IMR-90 (cell line): Measurements from ENCODE around the gene FUT6. TPM values are rescaled to one million over a fixed set of nuclear protein-coding genes. Genes with fewer than 3 reads are reported as not detected.

ENCODE experiments used
- ATAC-seq: fragments of 200-7000 bp; cut with Tn5 transposase; 2 replicates; pipeline ENCODE4 v1.9.1; 2020; ENCODE audit warnings: low read depth, mild to moderate bottlenecking, moderate library complexity
- BruUV-seq: library from RNA; stranded (reverse); fragments of 400-500 nt; replicated peaks from 2 replicates; lab custom pipeline; 2021; lab: Mats Ljungman, UMichigan
- CTCF ChIA-PET: fragments of 300-600 bp; formaldehyde crosslinking; extraction: SDS; loops from one replicate; lab custom pipeline; 2021; ENCODE audit warnings: antibody characterized with exemption; lab: Yijun Ruan, JAX
- POLR2A ChIA-PET: fragments of 300-600 bp; sonication (Branson Sonifier 250); formaldehyde crosslinking; loops from one replicate; lab custom pipeline; 2022; ENCODE audit warnings: antibody characterized with exemption; ENCODE audit not compliant: unreplicated experiment; lab: Charles Lee
- DNase-seq: peaks from one replicate; pipeline ENCODE4 v3.0.0; 2013
- H2AFZ ChIP-seq: replicated peaks from 2 replicates; pipeline ENCODE3; 2013; ENCODE audit warnings: low read length, mild to moderate bottlenecking; ENCODE audit not compliant: poor library complexity
- H2AK5ac ChIP-seq: 2 replicates; pipeline ENCODE4 v1.6.1; 2013; ENCODE audit warnings: low read depth, low read length, inconsistent platforms
- H2AK9ac ChIP-seq: replicated peaks from 2 replicates; pipeline ENCODE3; 2013; ENCODE audit warnings: mild to moderate bottlenecking, low read depth, low read length, moderate library complexity; ENCODE audit not compliant: poor library complexity
- H2BK120ac ChIP-seq: 2 replicates; pipeline ENCODE4 v1.6.1; 2013; ENCODE audit warnings: low read depth, low read length, inconsistent platforms
- H2BK15ac ChIP-seq: 3 replicates; pipeline ENCODE4 v1.6.1; 2013; ENCODE audit warnings: low read depth, low read length, inconsistent platforms
- H2BK20ac ChIP-seq: 2 replicates; pipeline ENCODE4 v1.6.1; 2013; ENCODE audit warnings: low read depth, mild to moderate bottlenecking, inconsistent platforms, low read length, moderate library complexity
- H2BK5ac ChIP-seq: 2 replicates; pipeline ENCODE4 v1.6.1; 2013; ENCODE audit warnings: mild to moderate bottlenecking, low read depth, low read length, inconsistent platforms; ENCODE audit not compliant: poor library complexity, severe bottlenecking
- H3K14ac ChIP-seq: replicated peaks from 2 replicates; pipeline ENCODE4 v1.6.1; 2013; ENCODE audit warnings: low read depth, low read length, inconsistent platforms
- H3K18ac ChIP-seq: 2 replicates; pipeline ENCODE4 v1.6.1; 2013; ENCODE audit warnings: low read depth, low read length, control low read depth
- H3K23ac ChIP-seq: 2 replicates; pipeline ENCODE4 v1.6.1; 2013; ENCODE audit warnings: low read depth, low read length, inconsistent platforms
- H3K27ac ChIP-seq: 2 replicates; pipeline ENCODE4 v1.5.1; 2013; ENCODE audit warnings: mild to moderate bottlenecking, control low read depth, low read length; ENCODE audit not compliant: insufficient read depth
- H3K27me3 ChIP-seq: 2 replicates; pipeline ENCODE4 v1.6.1; 2013; ENCODE audit warnings: low read length; ENCODE audit not compliant: control insufficient read depth, insufficient read depth
- H3K36me3 ChIP-seq: 2 replicates; pipeline ENCODE4 v1.6.1; 2013; ENCODE audit warnings: low read length, mixed read lengths; ENCODE audit not compliant: control insufficient read depth, insufficient read depth
- H3K4ac ChIP-seq: 2 replicates; pipeline ENCODE4 v1.6.1; 2013; ENCODE audit warnings: low read depth, low read length, inconsistent platforms
- H3K4me1 ChIP-seq: 2 replicates; pipeline ENCODE4 v1.6.1; 2013; ENCODE audit warnings: low read length, mixed read lengths; ENCODE audit not compliant: control insufficient read depth, insufficient read depth
- H3K4me2 ChIP-seq: 2 replicates; pipeline ENCODE4 v1.6.1; 2013; ENCODE audit warnings: low read depth, mild to moderate bottlenecking, control low read depth, low read length, moderate library complexity
- H3K4me3 ChIP-seq: 2 replicates; pipeline ENCODE4 v1.5.1; 2013; ENCODE audit warnings: low read depth, mild to moderate bottlenecking, control low read depth, low read length, moderate library complexity; ENCODE audit not compliant: insufficient read depth
- H3K56ac ChIP-seq: 2 replicates; pipeline ENCODE4 v1.6.1; 2013; ENCODE audit warnings: low read length, inconsistent platforms; ENCODE audit not compliant: insufficient read depth; ENCODE audit errors: extremely low read depth
- H3K79me1 ChIP-seq, 2 experiments: 2 replicates each; pipeline ENCODE4 v1.6.1; 2013; ENCODE audit warnings: low read length in 2 of 2, inconsistent platforms in 1 of 2, low read depth in 1 of 2
- H3K9ac ChIP-seq: 2 replicates; pipeline ENCODE4 v1.6.1; 2013; ENCODE audit warnings: low read depth, low read length, control low read depth
- H3K9me1 ChIP-seq: 2 replicates; pipeline ENCODE4 v1.6.1; 2013; ENCODE audit warnings: low read length, inconsistent platforms; ENCODE audit not compliant: insufficient read depth
- H3K9me3 ChIP-seq: 2 replicates; pipeline ENCODE4 v1.6.1; 2013; ENCODE audit warnings: low read length; ENCODE audit not compliant: control insufficient read depth, insufficient read depth
- H4K20me1 ChIP-seq: 2 replicates; pipeline ENCODE4 v1.6.1; 2013; ENCODE audit warnings: low read length, inconsistent platforms; ENCODE audit not compliant: insufficient read depth
- H4K5ac ChIP-seq: 2 replicates; pipeline ENCODE4 v1.6.1; 2013; ENCODE audit warnings: mild to moderate bottlenecking, low read depth, low read length, control low read depth
- H4K8ac ChIP-seq, 2 experiments: 2 replicates each; pipeline ENCODE4 v1.6.1; 2013; ENCODE audit warnings: low read depth in 2 of 2, low read length in 2 of 2, control low read depth in 1 of 2, inconsistent platforms in 1 of 2
- H4K91ac ChIP-seq: 2 replicates; pipeline ENCODE4 v1.6.1; 2013; ENCODE audit warnings: low read depth, low read length, inconsistent platforms; ENCODE audit not compliant: insufficient read depth
- CEBPB ChIP-seq: IDR thresholded peaks from 2 replicates; pipeline ENCODE4 v1.6.1; 2012; ENCODE audit warnings: low read depth, low read length, improper control_type of control experiment
- CTCF ChIP-seq: conservative IDR thresholded peaks from 2 replicates; pipeline ENCODE4 v1.5.1; 2012; ENCODE audit warnings: mild to moderate bottlenecking, low read depth, low read length, improper control_type of control experiment
- MAFK ChIP-seq: IDR thresholded peaks from 2 replicates; pipeline ENCODE4 v1.6.1; 2012; ENCODE audit warnings: low read depth, low read length, improper control_type of control experiment
- MXI1 ChIP-seq: IDR thresholded peaks from 2 replicates; pipeline ENCODE4 v1.6.1; 2012; ENCODE audit warnings: low read depth, mild to moderate bottlenecking, low read length, moderate library complexity, borderline replicate concordance
- NFE2L2 ChIP-seq: fragments of 150-350 bp; IDR thresholded peaks from 2 replicates; pipeline ENCODE4 v1.6.1; 2016; ENCODE audit warnings: low read depth, mild to moderate bottlenecking, low read length
- RAD21 ChIP-seq: IDR thresholded peaks from 2 replicates; pipeline ENCODE4 v1.6.1; 2012; ENCODE audit warnings: low read length, improper control_type of control experiment
- RFX5 ChIP-seq: IDR thresholded peaks from 2 replicates; pipeline ENCODE4 v1.8.0; 2012; ENCODE audit warnings: low read depth, mild to moderate bottlenecking, low read length, moderate library complexity
- SMC3 ChIP-seq: fragments of 150-350 bp; IDR thresholded peaks from 2 replicates; pipeline ENCODE4 v1.6.1; 2016; ENCODE audit warnings: low read depth, mild to moderate bottlenecking, antibody characterized with exemption, low read length, moderate library complexity
- USF2 ChIP-seq: fragments of 150-350 bp; IDR thresholded peaks from 2 replicates; pipeline ENCODE4 v1.6.1; 2017; ENCODE audit warnings: mild to moderate bottlenecking, antibody characterized with exemption, low read length, low read depth
- WGBS, 2 experiments: methylation state at CpG; one replicate each; pipeline versions ENCODE4 v1.1.5 to v1.1.7; 2013; ENCODE audit warnings: missing lambda C conversion rate in 2 of 2; ENCODE audit not compliant: insufficient read length in 1 of 2; ENCODE audit errors: extremely low coverage in 2 of 2; 5-methylcytosine and 5-hydroxymethylcytosine counted together
- dilution Hi-C: fragments of 300-500 bp; cut with HindIII; formaldehyde crosslinking; loops from one replicate; pipeline ENCODE4 v1.14.3; 2018; ENCODE audit warnings: low sequenced_read_pairs; ENCODE audit not compliant: unreplicated experiment
- in situ Hi-C: fragments of 300-500 bp; cut with MboI; formaldehyde crosslinking; loops from 3 replicates; pipeline ENCODE4 v1.14.3; 2019; ENCODE audit warnings: low sequenced_read_pairs, inconsistent platforms, mixed read lengths
- intact Hi-C: fragments of 100-400 bp; cut with micrococcal nuclease; formaldehyde crosslinking; loops from 2 replicates; pipeline ENCODE4 v1.10.0; 2022
- polyA plus RNA-seq, 3 experiments: library from polyadenylated mRNA; depleted of rRNA; stranded (reverse); fragments of >200 nt; gene quantifications; 2 replicates each; pipeline ENCODE4 v1.2.3, GENCODE V29; 2012; ENCODE audit warnings: low replicate concordance in 1 of 3
- total RNA-seq: library from RNA; depleted of rRNA; stranded (reverse); fragments of >200 nt; gene quantifications from 2 replicates; pipeline ENCODE4 v1.2.3, GENCODE V29; 2012

Gene FUT6
- total and polyA plus RNA-seq, 2 of the 4 experiments (the other 2 are of a cell fraction): not detected

DNA sequence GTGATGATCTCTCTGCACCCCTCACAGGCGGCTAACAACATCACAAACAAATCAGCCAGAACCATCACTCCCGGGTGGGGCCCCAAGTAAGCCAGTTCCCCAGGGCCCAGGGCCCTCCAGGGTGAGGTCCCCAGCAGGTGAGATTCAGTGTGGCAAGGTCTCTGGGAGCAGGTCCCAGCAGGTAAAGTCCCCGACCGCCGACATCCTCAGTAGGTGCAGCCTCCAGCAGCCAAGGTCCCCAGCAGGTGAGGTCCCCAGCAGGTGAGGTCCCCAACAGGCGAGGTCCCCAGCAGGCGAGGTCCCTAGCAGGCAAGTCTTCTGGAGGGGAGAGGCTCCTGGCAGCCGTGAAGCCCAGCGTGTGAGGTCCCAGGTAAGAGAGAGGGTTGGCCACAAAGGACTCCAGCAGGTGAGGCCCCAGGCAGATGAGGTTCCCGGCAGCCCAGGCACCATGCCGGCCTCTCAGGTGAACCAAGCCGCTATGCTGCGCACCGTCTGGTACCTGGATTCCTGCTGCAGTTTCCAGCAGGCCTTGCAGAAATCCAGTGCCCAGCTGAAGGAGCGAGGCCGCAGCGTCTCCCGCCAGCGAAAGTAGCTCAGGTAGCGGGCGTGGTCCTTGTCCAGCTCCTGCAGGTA lies 3.9 kb upstream of the FUT6 start:
- Histone ChIP-seq H3K9me3 (no peaks in the 10 kb centered on the region), H3K9me1 (no peaks in the 10 kb centered on the region), H2BK5ac (no peak overlapping the region), H4K91ac (no peak overlapping the region), H2AK9ac (no peak overlapping the region), H3K36me3 (no peaks in the 10 kb centered on the region), H3K4me1 (no peaks in the 10 kb centered on the region), H4K5ac (no peak overlapping the region), H3K14ac (no peak overlapping the region), H3K9ac (no peak overlapping the region), H2BK15ac (no peak overlapping the region), H3K27me3 (peaks cover 6% of the 10 kb centered on the region; the same call in 1 of the 2 replicates), H4K20me1 (no peaks in the 10 kb centered on the region; the same call in 1 of the 2 replicates), H3K79me1 (no peaks in the 10 kb centered on the region), H2BK120ac (no peak overlapping the region), H2AK5ac (no peak overlapping the region), H3K4me3 (no peak overlapping the region), H3K23ac (no peak overlapping the region), H3K56ac (no peak overlapping the region), H3K27ac (no peak overlapping the region), H4K8ac (no peak overlapping the region), H3K4me2 (no peak overlapping the region), H2AFZ (no peak overlapping the region), H3K18ac (no peak overlapping the region), H2BK20ac (no peak overlapping the region), H3K4ac (no peak overlapping the region)
- ChIA-PET POLR2A (no interaction called here), CTCF (no interaction called here)
- intact Hi-C loops: no loop called here
- TF ChIP-seq CTCF: no peak
- TF ChIP-seq RAD21: no peak
- TF ChIP-seq USF2: no peak
- TF ChIP-seq SMC3: no peak
- no peak for TF ChIP-seq NFE2L2
- no peak for TF ChIP-seq CEBPB
- TF ChIP-seq MAFK: no peak
- no peak for TF ChIP-seq MXI1
- TF ChIP-seq RFX5: no peak
- in situ Hi-C loops: no loop called here
- dilution Hi-C loops: no loop called here
- DNase-seq (no peak), ATAC-seq (no peak)
- WGBS, 2 experiments: 88% methylated on average over 3 of the region's 21 CpGs; no CpG with 5 or more reads in 1 of the 2 experiments
- no TSS peak for BruUV-seq
